ENCODE results near the gene MAP3K10.

The MAP3K10 gene

GRCh38 chr19:40237791-40238190 lies 46.6 kb downstream of the MAP3K10 start:
- H3K36me3 Mint-ChIP-seq = peaks cover 27% of the 10 kb centered on the region
- H3K27me3 Mint-ChIP-seq = no peaks in the 10 kb centered on the region
- H3K4me1 Mint-ChIP-seq = no peaks in the 10 kb centered on the region
- no peak overlapping the region for H3K27ac Mint-ChIP-seq
- CTCF ChIA-PET = no interaction called here
- no peak for DNase-seq
- H3K4me3 Mint-ChIP-seq = no peak overlapping the region
- no peaks in the 10 kb centered on the region for H3K9me3 Mint-ChIP-seq

- H3K36me3 Mint-ChIP-seq = peaks cover 27% of the 10 kb centered on the region
Measured at GRCh38 chr19:40238775-40239174, 47.5 kb downstream of the MAP3K10 start.

GRCh38 chr19:40239415-40240226 lies 48.4 kb downstream of the MAP3K10 start:
- Mint-ChIP-seq H3K4me3 (no peak overlapping the region), H3K27me3 (no peaks in the 10 kb centered on the region), H3K27ac (no peak overlapping the region), H3K4me1 (no peaks in the 10 kb centered on the region), H3K9me3 (no peaks in the 10 kb centered on the region), H3K36me3 (peaks cover 24% of the 10 kb centered on the region)
- no peak for DNase-seq
- CTCF ChIA-PET = interaction anchor here (0.6 kb wide), 1 partner anchor 21 kb away, joined by 3 read pairs; no protein-coding TSS in a partner anchor

More at GRCh38 chr19:40238775-40239174, 47.5 kb downstream of the MAP3K10 start:
- Mint-ChIP-seq H3K27ac (no peak overlapping the region), H3K9me3 (no peaks in the 10 kb centered on the region), H3K4me3 (no peak overlapping the region), H3K4me1 (no peaks in the 10 kb centered on the region), H3K27me3 (no peaks in the 10 kb centered on the region)
- DNase-seq = no peak
- CTCF ChIA-PET = no interaction called here

- no peaks in the 10 kb centered on the region for H3K4me1 Mint-ChIP-seq
- no peak overlapping the region for H3K27ac Mint-ChIP-seq
- H3K36me3 Mint-ChIP-seq = peaks cover 19% of the 10 kb centered on the region
- DNase-seq = no peak
- H3K9me3 Mint-ChIP-seq = no peaks in the 10 kb centered on the region
- CTCF ChIA-PET = interaction anchor here (0.6 kb wide), 1 partner anchor 21 kb away, joined by 3 read pairs; no protein-coding TSS in a partner anchor
- H3K27me3 Mint-ChIP-seq = no peaks in the 10 kb centered on the region
- H3K4me3 Mint-ChIP-seq = no peak overlapping the region
Measured at GRCh38 chr19:40240332-40240731, 49.1 kb downstream of the MAP3K10 start.

GRCh38 chr19:40241125-40241808 lies 50.0 kb downstream of the MAP3K10 start:
- peaks cover 19% of the 10 kb centered on the region for H3K36me3 Mint-ChIP-seq
- CTCF ChIA-PET = no interaction called here

GRCh38 chr19:40241809-40242384 lies 50.7 kb downstream of the MAP3K10 start:
- H3K27me3 Mint-ChIP-seq = no peaks in the 10 kb centered on the region
- peaks cover 15% of the 10 kb centered on the region for H3K36me3 Mint-ChIP-seq
- H3K27ac Mint-ChIP-seq = no peak overlapping the region
- H3K4me1 Mint-ChIP-seq = no peaks in the 10 kb centered on the region
- no peak for DNase-seq
- H3K4me3 Mint-ChIP-seq = no peak overlapping the region
- CTCF ChIA-PET = no interaction called here
- H3K9me3 Mint-ChIP-seq = no peaks in the 10 kb centered on the region

More at GRCh38 chr19:40241125-40241808, 50.0 kb downstream of the MAP3K10 start:
- no peaks in the 10 kb centered on the region for H3K27me3 Mint-ChIP-seq
- H3K4me1 Mint-ChIP-seq = no peaks in the 10 kb centered on the region
- H3K27ac Mint-ChIP-seq = no peak overlapping the region
- no peaks in the 10 kb centered on the region for H3K9me3 Mint-ChIP-seq
- DNase-seq = no peak
- H3K4me3 Mint-ChIP-seq = no peak overlapping the region

- no peak overlapping the region for H3K4me3 Mint-ChIP-seq
- CTCF ChIA-PET = interaction anchor here (1.6 kb wide), 1 partner anchor 63 kb away, joined by 4 read pairs; no protein-coding TSS in a partner anchor
- H3K36me3 Mint-ChIP-seq = peaks cover 12% of the 10 kb centered on the region
Measured at GRCh38 chr19:40242480-40242879, 51.3 kb downstream of the MAP3K10 start.

GRCh38 chr19:40243181-40243580 lies 52.0 kb downstream of the MAP3K10 start:
- H3K4me1 Mint-ChIP-seq = no peaks in the 10 kb centered on the region
- no peak overlapping the region for H3K27ac Mint-ChIP-seq
- peaks cover 10% of the 10 kb centered on the region for H3K36me3 Mint-ChIP-seq
- H3K4me3 Mint-ChIP-seq = no peak overlapping the region
- H3K27me3 Mint-ChIP-seq = no peaks in the 10 kb centered on the region
- no peaks in the 10 kb centered on the region for H3K9me3 Mint-ChIP-seq
- CTCF ChIA-PET = interaction anchor here (1.6 kb wide), 1 partner anchor 62 kb away, joined by 4 read pairs; no protein-coding TSS in a partner anchor
- no peak for DNase-seq

More at GRCh38 chr19:40242480-40242879, 51.3 kb downstream of the MAP3K10 start:
- DNase-seq = no peak
- Mint-ChIP-seq H3K4me1 (no peaks in the 10 kb centered on the region), H3K27me3 (no peaks in the 10 kb centered on the region), H3K9me3 (no peaks in the 10 kb centered on the region), H3K27ac (no peak overlapping the region)

- no peaks in the 10 kb centered on the region for H3K4me1 Mint-ChIP-seq
- H3K36me3 Mint-ChIP-seq = peaks cover 5% of the 10 kb centered on the region
Measured at GRCh38 chr19:40244579-40245317, 53.5 kb downstream of the MAP3K10 start.

GRCh38 chr19:40245506-40246128 lies 54.4 kb downstream of the MAP3K10 start:
- DNase-seq = no peak
- Mint-ChIP-seq H3K9me3 (no peaks in the 10 kb centered on the region), H3K27ac (no peak overlapping the region), H3K4me1 (no peaks in the 10 kb centered on the region), H3K36me3 (peaks cover 7% of the 10 kb centered on the region), H3K27me3 (no peaks in the 10 kb centered on the region), H3K4me3 (no peak overlapping the region)
- CTCF ChIA-PET = no interaction called here

More at GRCh38 chr19:40244579-40245317, 53.5 kb downstream of the MAP3K10 start:
- Mint-ChIP-seq H3K4me3 (no peak overlapping the region), H3K27me3 (no peaks in the 10 kb centered on the region), H3K9me3 (no peaks in the 10 kb centered on the region), H3K27ac (no peak overlapping the region)
- CTCF ChIA-PET = no interaction called here
- no peak for DNase-seq

GRCh38 chr19:40246292-40247073 lies 55.3 kb downstream of the MAP3K10 start:
- Mint-ChIP-seq H3K4me1 (no peaks in the 10 kb centered on the region), H3K4me3 (no peak overlapping the region), H3K27me3 (no peaks in the 10 kb centered on the region), H3K36me3 (peaks cover 4% of the 10 kb centered on the region), H3K27ac (no peak overlapping the region), H3K9me3 (no peaks in the 10 kb centered on the region)
- CTCF ChIA-PET = no interaction called here
- no peak for DNase-seq

- H3K27ac Mint-ChIP-seq = no peak overlapping the region
- H3K4me1 Mint-ChIP-seq = no peaks in the 10 kb centered on the region
- peaks cover 8% of the 10 kb centered on the region for H3K36me3 Mint-ChIP-seq
- H3K4me3 Mint-ChIP-seq = no peak overlapping the region
- no peaks in the 10 kb centered on the region for H3K9me3 Mint-ChIP-seq
- CTCF ChIA-PET = no interaction called here
- no peaks in the 10 kb centered on the region for H3K27me3 Mint-ChIP-seq
- DNase-seq = no peak
Measured at GRCh38 chr19:40247178-40247577, 56.0 kb downstream of the MAP3K10 start.

- Mint-ChIP-seq H3K27me3 (no peaks in the 10 kb centered on the region), H3K36me3 (peaks cover 8% of the 10 kb centered on the region), H3K27ac (no peak overlapping the region), H3K9me3 (no peaks in the 10 kb centered on the region), H3K4me3 (no peak overlapping the region), H3K4me1 (no peaks in the 10 kb centered on the region)
- CTCF ChIA-PET = no interaction called here
- no peak for DNase-seq
Measured at GRCh38 chr19:40247735-40248262, 56.6 kb downstream of the MAP3K10 start.

Data from activated naive CD4-positive, alpha-beta T cell treated with anti-CD3 and anti-CD28 coated beads, Interleukin-2, amount 10 ng/mL, durations not matched to agents 7 days and 5 days (primary cell).